ENCODE results near the gene ACTR10. TPM values are rescaled to one million over a fixed set of nuclear protein-coding genes. Genes with fewer than 3 reads are reported as not detected.

The ACTR10 gene
- total RNA-seq, 1 experiment from 2014 or later = 39.6 TPM

DNA sequence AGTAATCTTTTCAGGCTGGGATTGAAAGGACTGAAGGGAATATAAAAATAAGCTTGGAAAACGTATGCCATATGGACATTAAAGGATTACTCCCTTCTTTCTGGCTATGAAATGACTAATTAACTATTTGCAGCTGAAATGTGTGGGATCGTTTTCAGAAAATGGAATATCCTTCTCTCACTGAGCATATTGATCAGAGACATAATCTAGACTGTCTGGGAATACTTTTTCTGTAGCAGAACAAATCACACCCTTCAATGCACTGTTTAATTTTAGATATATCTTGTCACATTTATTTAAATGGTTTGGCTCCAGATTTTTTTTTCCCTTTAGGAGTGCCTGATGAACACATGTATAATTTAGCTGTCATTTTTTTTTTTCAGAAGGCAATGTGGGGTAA, 10.8 kb upstream of the ACTR10 start:
- RAD21 ChIA-PET (ENCODE audit: low non-redundant PET in 1 of 2, low total read pairs in 2 of 2, uncharacterized antibody in 2 of 2, unreplicated experiment in 2 of 2) = no interaction called here
- no TSS peak for BruUV-seq (replicated peaks)

DNA sequence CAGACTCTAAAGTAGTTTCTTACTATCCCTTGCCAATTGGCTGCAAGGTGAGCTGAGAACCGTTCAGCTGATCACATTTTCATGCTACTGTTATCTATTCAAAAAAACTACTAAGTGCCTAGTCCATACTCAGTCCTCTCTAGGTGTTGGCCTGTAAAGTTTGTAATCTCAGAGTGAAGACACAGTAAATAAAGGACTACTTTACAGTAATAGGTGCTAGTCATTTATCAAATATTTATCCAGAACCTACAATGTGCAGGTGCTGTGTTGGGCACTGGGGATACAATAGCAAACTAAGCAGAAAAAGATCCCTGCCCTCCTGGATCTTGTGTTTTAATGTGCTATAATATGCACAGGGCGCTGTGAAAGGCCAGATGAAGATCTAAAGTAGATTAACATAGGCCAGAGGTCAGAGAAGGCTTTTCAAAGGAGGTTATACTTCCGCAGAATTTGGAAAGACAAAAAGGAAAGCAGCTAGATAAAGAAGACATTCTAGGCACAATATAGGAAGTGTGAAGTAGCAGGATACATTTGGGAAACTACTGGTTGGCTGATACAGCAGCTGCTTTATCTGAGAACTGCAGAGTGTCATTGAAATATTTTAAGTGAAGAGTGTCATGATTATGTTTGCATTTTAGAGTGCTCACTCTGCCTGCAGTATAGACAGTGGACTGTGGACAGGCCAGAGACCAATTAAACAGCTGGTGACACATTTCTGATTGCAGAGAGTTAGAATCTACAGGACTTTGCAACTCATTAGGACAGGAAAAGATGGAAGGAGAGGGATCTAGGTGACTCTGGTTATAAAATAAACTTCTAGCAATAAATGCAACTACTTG, 8.0 kb upstream of the ACTR10 start:
- ATAC-seq (no peak), DNase-seq (ENCODE audit: low read depth, low spot score) (no peak)
- H3K4me1 ChIP-seq (ENCODE audit: control insufficient read depth in 1 of 2, insufficient read depth in 2 of 2, low read length in 2 of 2) = no peaks in the 10 kb centered on the region
- BruUV-seq (replicated peaks) = no TSS peak
- intact Hi-C loops (cut with micrococcal nuclease) = no loop called here
- ChIA-PET CTCF (no interaction called here), RAD21 (ENCODE audit: low non-redundant PET in 1 of 2, low total read pairs in 2 of 2, uncharacterized antibody in 2 of 2, unreplicated experiment in 2 of 2) (no interaction called here), POLR2A (no interaction called here)
- H3K4me2 ChIP-seq (ENCODE audit: low read length) = no peak overlapping the region
- no peak overlapping the region for H3K27ac ChIP-seq (ENCODE audit: low read depth, low read length)
- no peak overlapping the region for H3K9ac ChIP-seq (ENCODE audit: low read length)
- no peaks in the 10 kb centered on the region for H3K27me3 ChIP-seq (ENCODE audit: insufficient read depth, low read length)
- no peaks in the 10 kb centered on the region for H3K9me2 ChIP-seq (ENCODE audit: insufficient read depth)
- H3K79me2 ChIP-seq (ENCODE audit: insufficient read depth, low read length) = no peaks in the 10 kb centered on the region
- H2AFZ ChIP-seq (ENCODE audit: low read depth, low read length, poor library complexity, severe bottlenecking) = no peak overlapping the region
- TF ChIP-seq POLR2AphosphoS5 (IDR thresholded peaks at IDR 0.05; ENCODE audit: low read depth, low read length) (no peak), YY1 (IDR thresholded peaks at IDR 0.05; ENCODE audit: extremely low read depth, insufficient replicate concordance, low read depth, low read length) (no peak), POLR2A (IDR thresholded peaks at IDR 0.05; ENCODE audit: borderline replicate concordance, extremely low read depth, insufficient read depth, insufficient read length) (no peak), ZFX (IDR thresholded peaks at IDR 0.05) (no peak), SIN3A (IDR thresholded peaks at IDR 0.05; ENCODE audit: low read depth) (no peak), EZH2phosphoT487 (IDR thresholded peaks at IDR 0.05; ENCODE audit: borderline replicate concordance) (no peak), CEBPB (IDR thresholded peaks at IDR 0.05; ENCODE audit: low read depth) (no peak), ELF1 (IDR thresholded peaks at IDR 0.05; ENCODE audit: borderline replicate concordance, low read depth) (no peak), ZNF274 (IDR thresholded peaks at IDR 0.05; ENCODE audit: low read depth, low read length) (no peak), FOSL1 (IDR thresholded peaks at IDR 0.05; ENCODE audit: low read depth) (no peak), EGR1 (IDR thresholded peaks at IDR 0.05; ENCODE audit: low read depth) (no peak), EZH2 (IDR thresholded peaks at IDR 0.05) (no peak), SRF (IDR thresholded peaks at IDR 0.05; ENCODE audit: low read depth) (no peak)
- TF ChIP-seq, protein P1, sequence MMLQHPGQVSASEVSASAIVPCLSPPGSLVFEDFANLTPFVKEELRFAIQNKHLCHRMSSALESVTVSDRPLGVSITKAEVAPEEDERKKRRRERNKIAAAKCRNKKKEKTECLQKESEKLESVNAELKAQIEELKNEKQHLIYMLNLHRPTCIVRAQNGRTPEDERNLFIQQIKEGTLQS (IDR thresholded peaks at IDR 0.05) = no peak
- TF ChIP-seq, protein P2, sequence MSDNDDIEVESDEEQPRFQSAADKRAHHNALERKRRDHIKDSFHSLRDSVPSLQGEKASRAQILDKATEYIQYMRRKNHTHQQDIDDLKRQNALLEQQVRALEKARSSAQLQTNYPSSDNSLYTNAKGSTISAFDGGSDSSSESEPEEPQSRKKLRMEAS (IDR thresholded peaks at IDR 0.05) = no peak
- H3K36me3 ChIP-seq (ENCODE audit: control insufficient read depth in 1 of 2, insufficient read depth in 2 of 2, low read length in 2 of 2) = no peaks in the 10 kb centered on the region
- H3K4me3 ChIP-seq (replicated peaks in 1 of 2; ENCODE audit: low read depth in 1 of 2, low read length in 2 of 2) = no peak overlapping the region
- no peaks in the 10 kb centered on the region for H4K20me1 ChIP-seq (ENCODE audit: insufficient read depth)
- H3K9me3 ChIP-seq (ENCODE audit: control insufficient read depth in 1 of 2, insufficient read depth in 1 of 2, low read depth in 1 of 2, low read length in 2 of 2) = no peaks in the 10 kb centered on the region

More for the DNA sequence above, 10.8 kb upstream of the ACTR10 start:
- H4K20me1 ChIP-seq (ENCODE audit: insufficient read depth) = no peaks in the 10 kb centered on the region
- H3K79me2 ChIP-seq (ENCODE audit: insufficient read depth, low read length) = no peaks in the 10 kb centered on the region
- no peak overlapping the region for H3K4me3 ChIP-seq (replicated peaks in 1 of 2; ENCODE audit: low read depth in 1 of 2, low read length in 2 of 2)
- no peak overlapping the region for H3K27ac ChIP-seq (ENCODE audit: low read depth, low read length)
- ChIA-PET CTCF (no interaction called here), POLR2A (no interaction called here)
- intact Hi-C loops (cut with micrococcal nuclease) = no loop called here
- no peaks in the 10 kb centered on the region for H3K27me3 ChIP-seq (ENCODE audit: insufficient read depth, low read length)
- no peak overlapping the region for H3K9ac ChIP-seq (ENCODE audit: low read length)
- H3K4me2 ChIP-seq (ENCODE audit: low read length) = no peak overlapping the region
- H3K9me3 ChIP-seq (ENCODE audit: control insufficient read depth in 1 of 2, insufficient read depth in 1 of 2, low read depth in 1 of 2, low read length in 2 of 2) = no peaks in the 10 kb centered on the region
- H3K9me2 ChIP-seq (ENCODE audit: insufficient read depth) = no peaks in the 10 kb centered on the region
- no peaks in the 10 kb centered on the region for H3K4me1 ChIP-seq (ENCODE audit: control insufficient read depth in 1 of 2, insufficient read depth in 2 of 2, low read length in 2 of 2)
- DNase-seq (ENCODE audit: low read depth, low spot score) = no peak
- ATAC-seq = no peak
- H3K36me3 ChIP-seq (ENCODE audit: control insufficient read depth in 1 of 2, insufficient read depth in 2 of 2, low read length in 2 of 2) = no peaks in the 10 kb centered on the region
- TF ChIP-seq CBX3 (IDR thresholded peaks at IDR 0.05; ENCODE audit: low read depth) (no peak), SIN3A (IDR thresholded peaks at IDR 0.05; ENCODE audit: low read depth) (no peak), EZH2 (IDR thresholded peaks at IDR 0.05) (no peak), FOSL1 (IDR thresholded peaks at IDR 0.05; ENCODE audit: low read depth) (no peak), TCF7L2 (IDR thresholded peaks at IDR 0.05; ENCODE audit: borderline replicate concordance, extremely low read depth, insufficient read depth, insufficient read length) (no peak)
- H2AFZ ChIP-seq (ENCODE audit: low read depth, low read length, poor library complexity, severe bottlenecking) = no peak overlapping the region
